Measurements from ENCODE around the gene GABBR2.

The GABBR2 gene

DNA sequence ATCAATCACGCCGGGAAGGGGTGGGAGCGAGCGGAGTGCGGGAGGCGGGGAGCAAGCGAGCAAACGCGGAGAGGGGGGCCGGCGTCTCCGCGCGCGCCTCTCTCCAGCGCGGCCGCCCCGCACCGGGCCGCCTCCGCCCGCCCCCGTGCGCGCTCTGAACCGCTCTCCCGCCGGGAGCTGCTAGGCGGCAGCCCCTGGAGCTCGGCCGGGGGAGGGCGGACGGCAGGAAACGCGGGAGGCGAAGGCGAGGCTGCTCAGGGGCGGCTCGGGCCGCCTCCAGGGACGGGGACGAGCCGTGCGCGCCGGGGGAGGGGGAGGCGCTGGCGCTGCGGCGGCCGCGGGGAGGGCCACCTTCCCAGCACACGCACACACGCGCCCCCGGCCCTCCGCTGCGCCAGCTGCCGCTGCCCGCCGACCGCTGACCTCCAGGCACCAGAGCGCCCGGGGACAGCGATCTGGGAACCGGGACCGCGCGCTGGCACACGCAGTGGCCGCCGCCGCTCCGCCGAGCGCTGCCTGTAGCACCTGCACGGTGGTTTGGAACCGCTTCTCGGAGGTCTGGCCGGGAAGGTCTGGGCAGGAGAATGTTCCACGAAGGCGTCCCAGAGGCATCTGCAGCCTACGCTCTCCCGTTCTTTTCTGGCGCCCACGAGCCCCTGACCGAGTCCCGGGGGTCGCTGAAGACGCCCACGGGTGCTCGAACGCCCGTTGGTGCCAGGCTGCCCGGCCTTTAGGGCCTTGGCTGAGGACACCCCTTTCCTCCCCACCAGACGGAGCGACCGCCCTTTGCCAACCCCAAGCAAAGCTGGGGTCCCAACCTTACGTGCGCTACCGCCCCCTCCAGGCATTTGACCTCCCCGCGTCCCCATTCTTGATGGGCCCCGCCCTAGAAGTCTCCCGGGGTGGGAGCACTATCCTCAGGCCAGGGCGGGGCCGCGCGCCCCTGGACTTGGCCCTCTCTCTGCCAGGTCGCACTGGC is at the start of gene GABBR2:
Gene GABBR2 (minus strand): TSS at position 3 of the 979 bp plus-strand sequence. CDS start 198 bp downstream, outside the sequence.
- DNase-seq (ENCODE audit: low read depth) = no peak

DNA sequence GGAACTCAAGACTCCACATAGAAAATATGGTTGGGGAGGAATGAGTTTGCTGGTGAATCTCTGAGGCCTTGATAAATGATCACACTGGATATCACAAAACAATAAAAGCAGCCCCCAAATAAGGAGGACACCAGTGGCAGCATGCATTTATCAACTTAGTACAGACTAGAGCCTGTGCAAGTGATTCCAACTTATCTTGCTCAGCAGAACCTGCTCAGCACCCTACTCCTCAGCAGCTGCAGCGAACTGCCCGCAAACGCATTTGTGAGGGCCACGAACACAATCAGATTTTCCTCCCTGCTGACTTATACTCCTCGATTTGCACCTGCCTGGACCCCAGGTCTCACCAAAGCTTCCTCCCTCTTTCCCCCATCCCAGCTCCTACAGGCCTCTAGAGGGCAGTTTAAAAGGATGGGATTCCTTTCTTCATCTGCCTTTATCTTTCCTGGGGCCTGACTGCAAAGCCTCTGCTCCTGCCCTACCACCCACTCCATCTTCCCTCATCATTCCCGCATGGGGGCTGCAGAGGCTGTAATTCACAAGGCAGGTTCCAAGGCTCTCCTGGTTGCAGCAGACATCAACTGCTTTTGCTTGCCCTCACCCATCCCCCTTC is 46.4 kb upstream of the GABBR2 start:
- no peak for DNase-seq (ENCODE audit: low read depth)
- TF ChIP-seq, protein P1, sequence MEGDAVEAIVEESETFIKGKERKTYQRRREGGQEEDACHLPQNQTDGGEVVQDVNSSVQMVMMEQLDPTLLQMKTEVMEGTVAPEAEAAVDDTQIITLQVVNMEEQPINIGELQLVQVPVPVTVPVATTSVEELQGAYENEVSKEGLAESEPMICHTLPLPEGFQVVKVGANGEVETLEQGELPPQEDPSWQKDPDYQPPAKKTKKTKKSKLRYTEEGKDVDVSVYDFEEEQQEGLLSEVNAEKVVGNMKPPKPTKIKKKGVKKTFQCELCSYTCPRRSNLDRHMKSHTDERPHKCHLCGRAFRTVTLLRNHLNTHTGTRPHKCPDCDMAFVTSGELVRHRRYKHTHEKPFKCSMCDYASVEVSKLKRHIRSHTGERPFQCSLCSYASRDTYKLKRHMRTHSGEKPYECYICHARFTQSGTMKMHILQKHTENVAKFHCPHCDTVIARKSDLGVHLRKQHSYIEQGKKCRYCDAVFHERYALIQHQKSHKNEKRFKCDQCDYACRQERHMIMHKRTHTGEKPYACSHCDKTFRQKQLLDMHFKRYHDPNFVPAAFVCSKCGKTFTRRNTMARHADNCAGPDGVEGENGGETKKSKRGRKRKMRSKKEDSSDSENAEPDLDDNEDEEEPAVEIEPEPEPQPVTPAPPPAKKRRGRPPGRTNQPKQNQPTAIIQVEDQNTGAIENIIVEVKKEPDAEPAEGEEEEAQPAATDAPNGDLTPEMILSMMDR (IDR thresholded peaks at IDR 0.05; ENCODE audit: control insufficient read depth, extremely low read depth, insufficient read depth) = no peak
- no peak overlapping the region for H3K4me3 ChIP-seq (ENCODE audit: low read depth, low read length)

More for the DNA sequence above, at the start of gene GABBR2:
- TF ChIP-seq, protein P1 (IDR thresholded peaks at IDR 0.05; ENCODE audit: control insufficient read depth, extremely low read depth, insufficient read depth) = no peak
- no peak within 1 kb of the TSS for H3K4me3 ChIP-seq (ENCODE audit: low read depth, low read length)

DNA sequence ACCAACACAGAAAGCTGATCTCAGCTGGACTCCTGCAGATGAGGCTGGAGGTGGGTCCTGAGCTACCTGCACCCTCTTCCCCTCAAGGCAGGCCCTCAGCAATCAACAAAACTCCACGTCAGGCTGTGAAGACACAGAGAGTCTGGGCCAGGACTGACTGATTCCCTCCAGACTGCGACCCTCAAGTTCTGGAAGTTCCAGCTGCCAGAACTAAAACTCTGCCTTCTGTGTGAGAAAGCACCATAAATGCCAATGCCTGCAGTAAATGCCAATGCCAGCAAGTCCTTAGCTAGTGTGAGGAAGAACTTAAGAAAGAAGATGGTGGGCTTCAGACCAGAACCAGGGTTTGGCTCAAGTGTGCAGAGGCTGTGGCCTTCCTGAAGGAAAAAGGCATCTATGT is 42.5 kb upstream of the GABBR2 start:
- no peak overlapping the region for H3K4me3 ChIP-seq (ENCODE audit: low read depth, low read length)
- TF ChIP-seq, protein P1 (IDR thresholded peaks at IDR 0.05; ENCODE audit: control insufficient read depth, extremely low read depth, insufficient read depth) = no peak
- no peak for DNase-seq (ENCODE audit: low read depth)

- H3K4me3 ChIP-seq (ENCODE audit: low read depth, low read length) = no peak overlapping the region
- TF ChIP-seq, protein P1 (IDR thresholded peaks at IDR 0.05; ENCODE audit: control insufficient read depth, extremely low read depth, insufficient read depth) = no peak
- no peak for DNase-seq (ENCODE audit: low read depth)
Observed at GRCh38 chr9:98750364-98751060, 41.8 kb upstream of the GABBR2 start.

DNA sequence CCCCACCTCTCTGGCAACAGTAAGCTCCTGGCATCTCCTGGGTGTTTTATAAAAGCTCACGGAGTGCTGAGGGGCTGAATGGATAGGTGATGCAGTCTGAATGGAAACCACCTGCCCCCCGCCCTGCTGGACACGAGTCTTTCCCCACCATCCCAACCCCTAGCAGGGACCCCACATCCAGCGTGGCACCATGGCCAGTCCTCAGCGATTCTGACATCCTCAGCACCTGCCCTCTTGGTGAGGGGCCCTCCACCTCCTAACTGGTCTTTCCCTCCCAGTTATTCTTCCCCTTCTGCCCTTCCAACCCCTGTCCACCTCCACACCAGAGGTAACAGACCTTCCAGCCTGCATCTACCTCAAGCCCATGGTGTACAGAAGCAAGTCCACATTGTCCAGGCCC is 38.7 kb upstream of the GABBR2 start:
- DNase-seq (ENCODE audit: low read depth) = no peak
- TF ChIP-seq, protein P1 (IDR thresholded peaks at IDR 0.05; ENCODE audit: control insufficient read depth, extremely low read depth, insufficient read depth) = no peak
- H3K4me3 ChIP-seq (ENCODE audit: low read depth, low read length) = no peak overlapping the region

- no peak for DNase-seq (ENCODE audit: low read depth)
- H3K4me3 ChIP-seq (ENCODE audit: low read depth, low read length) = no peak overlapping the region
- TF ChIP-seq, protein P1 (IDR thresholded peaks at IDR 0.05; ENCODE audit: control insufficient read depth, extremely low read depth, insufficient read depth) = no peak
Observed at GRCh38 chr9:98745470-98745869, 36.7 kb upstream of the GABBR2 start.

Data from LNCaP clone FGC (cell line).